A549 (cell line): ENCODE data around the gene FXYD3. TPM values are rescaled to one million over a fixed set of nuclear protein-coding genes. Genes with fewer than 3 reads are reported as not detected.

Source experiments
- ATAC-seq, 2 experiments: fragments of 200-7000 bp in 1 of 2; fragments of >200 bp in 1 of 2; cut with Nextera tagmentation in 1 of 2; cut with Tn5 transposase in 1 of 2; 3 replicates each; pipeline versions ENCODE4 v1.8.0 to v1.9.1; 2018 to 2020; ENCODE audit warnings: mild to moderate bottlenecking in 1 of 2, moderate library complexity in 1 of 2
- CTCF ChIA-PET: fragments of 300-600 bp; sonication (Branson Sonifier 250); formaldehyde crosslinking; extraction: SDS; loops from one replicate; lab custom pipeline; 2021; ENCODE audit warnings: antibody characterized with exemption, inconsistent platforms; lab: Yijun Ruan, JAX
- POLR2A ChIA-PET: fragments of 350-600 bp; formaldehyde crosslinking; extraction: SDS; loops from one replicate; lab custom pipeline; 2021; ENCODE audit warnings: antibody characterized with exemption, inconsistent platforms; lab: Yijun Ruan, JAX
- DNase-seq, 2 experiments: peaks; one replicate each; pipeline versions ENCODE4 v3.0.0 to v3.0.0-alpha.2; 2011 to 2016; ENCODE audit warnings: low read depth in 1 of 2, low spot score in 1 of 2
- FAIRE-seq: peaks from 2 replicates; lab custom pipeline; 2011; peaks lifted over from hg19 to GRCh38; lab: Jason Lieb, UNC
- H3K27ac ChIP-seq, 2 experiments: fragments of >200 bp; sonication (Bioruptor Twin); formaldehyde crosslinking; 3 replicates each; pipeline ENCODE4 v1.5.1; 2016 to 2017
- H3K4me1 ChIP-seq: fragments of >200 bp; sonication (Bioruptor Twin); formaldehyde crosslinking; 3 replicates; pipeline ENCODE4 v1.6.1; 2016
- H3K4me2 ChIP-seq: fragments of >200 bp; sonication (Bioruptor Twin); formaldehyde crosslinking; 3 replicates; pipeline ENCODE4 v1.6.1; 2016
- H3K4me3 ChIP-seq: fragments of >200 bp; sonication (Bioruptor Twin); formaldehyde crosslinking; 3 replicates; pipeline ENCODE4 v1.5.1; 2016
- H3K9me3 ChIP-seq: fragments of >200 bp; sonication (Bioruptor Twin); formaldehyde crosslinking; 3 replicates; pipeline ENCODE4 v1.6.1; 2016
- ATOH8 ChIP-seq: fragments of 250-450 bp; sonication (Bioruptor Pico); IDR thresholded peaks from 2 replicates; pipeline ENCODE4 v1.5.0; 2020; ENCODE audit warnings: low read depth, mild to moderate bottlenecking, moderate library complexity
- CBX2 ChIP-seq: fragments of 200-600 bp; sonication (generic); IDR thresholded peaks from 2 replicates; pipeline ENCODE4 v1.6.1; 2016; ENCODE audit warnings: low read depth, mild to moderate bottlenecking, borderline replicate concordance
- CBX8 ChIP-seq: fragments of 200-600 bp; sonication (generic); IDR thresholded peaks from 2 replicates; pipeline ENCODE4 v1.6.1; 2016
- CHD2 ChIP-seq: fragments of 150-350 bp; IDR thresholded peaks from 2 replicates; pipeline ENCODE4 v1.6.1; 2014; ENCODE audit warnings: low read length; ENCODE audit not compliant: partially characterized antibody
- EHMT2 ChIP-seq: fragments of 200-600 bp; sonication (generic); IDR thresholded peaks from 2 replicates; pipeline ENCODE4 v1.6.1; 2016; ENCODE audit warnings: antibody characterized with exemption, low read depth, mild to moderate bottlenecking, moderate library complexity
- EP300 ChIP-seq, 2 experiments: fragments of >200 bp; sonication (Bioruptor Twin); formaldehyde crosslinking; IDR thresholded peaks; 2 replicates in 1 of 2; 3 replicates in 1 of 2; pipeline ENCODE4 v1.6.1; 2016 to 2017
- ESRRA ChIP-seq: fragments of 150-350 bp; IDR thresholded peaks from 2 replicates; pipeline ENCODE4 v1.6.1; 2014; ENCODE audit warnings: mild to moderate bottlenecking, low read length, borderline replicate concordance
- FOSB ChIP-seq: fragments of 250-450 bp; sonication (Bioruptor Pico); IDR thresholded peaks from 2 replicates; pipeline ENCODE4 v1.5.0; 2020; ENCODE audit warnings: mild to moderate bottlenecking, moderate library complexity
- FOXS1 ChIP-seq: fragments of 250-450 bp; sonication (Bioruptor Pico); IDR thresholded peaks from 2 replicates; pipeline ENCODE4 v1.5.0; 2020; ENCODE audit warnings: mild to moderate bottlenecking, moderate library complexity
- GATA3 ChIP-seq: IDR thresholded peaks from 2 replicates; pipeline ENCODE4 v1.6.1; 2012; ENCODE audit warnings: borderline replicate concordance
- HEYL ChIP-seq: fragments of 250-450 bp; sonication (Bioruptor Pico); IDR thresholded peaks from 2 replicates; pipeline ENCODE4 v1.8.0; 2021; ENCODE audit warnings: mild to moderate bottlenecking, moderate library complexity
- HMGXB4 ChIP-seq: fragments of 250-450 bp; sonication (Bioruptor Pico); IDR thresholded peaks from 2 replicates; pipeline ENCODE4 v1.5.0; 2021; ENCODE audit warnings: mild to moderate bottlenecking, moderate library complexity, borderline replicate concordance
- JUNB ChIP-seq: fragments of >200 bp; sonication (Bioruptor Twin); formaldehyde crosslinking; IDR thresholded peaks from 2 replicates; pipeline ENCODE4 v1.6.1; 2016
- KDM5A ChIP-seq: fragments of 200-600 bp; sonication (generic); IDR thresholded peaks from 2 replicates; pipeline ENCODE4 v1.6.1; 2016; ENCODE audit warnings: antibody characterized with exemption, mild to moderate bottlenecking
- MAFK ChIP-seq: fragments of 450-650 bp; IDR thresholded peaks from 2 replicates; pipeline ENCODE4 v1.6.1; 2014; ENCODE audit not compliant: partially characterized antibody
- NR3C1 ChIP-seq: fragments of >200 bp; sonication (Bioruptor Twin); formaldehyde crosslinking; IDR thresholded peaks from 3 replicates; pipeline ENCODE4 v1.6.1; 2017
- POLR2AphosphoS2 ChIP-seq: conservative IDR thresholded peaks from 2 replicates; pipeline ENCODE4 v1.6.1; 2012; ENCODE audit warnings: low read length, improper control_type of control experiment, inconsistent platforms
- RAD21 ChIP-seq, 2 experiments: fragments of >200 bp in 1 of 2; sonication (Bioruptor Twin) in 1 of 2; formaldehyde crosslinking in 1 of 2; IDR thresholded peaks in 1 of 2; conservative IDR thresholded peaks in 1 of 2; 2 replicates in 1 of 2; 3 replicates in 1 of 2; pipeline ENCODE4 v1.6.1; 2012 to 2018; ENCODE audit warnings: inconsistent platforms in 1 of 2
- SMC3 ChIP-seq: fragments of >200 bp; sonication (Bioruptor Twin); formaldehyde crosslinking; IDR thresholded peaks from 3 replicates; pipeline ENCODE4 v1.6.1; 2018; ENCODE audit warnings: inconsistent platforms
- SREBF2 ChIP-seq: fragments of 450-650 bp; IDR thresholded peaks from 2 replicates; pipeline ENCODE4 v1.6.1; 2014; ENCODE audit warnings: mild to moderate bottlenecking, moderate library complexity
- TFCP2L1 ChIP-seq: fragments of 250-450 bp; sonication (Bioruptor Pico); IDR thresholded peaks from 2 replicates; pipeline ENCODE4 v1.5.0; 2021; ENCODE audit warnings: mild to moderate bottlenecking
- WGBS: methylation state at CpG from one replicate; pipeline ENCODE4 v1.1.6; 2017; ENCODE audit errors: missing lambda C conversion rate; 5-methylcytosine and 5-hydroxymethylcytosine counted together
- polyA plus RNA-seq, 4 experiments: library from polyadenylated mRNA; depleted of rRNA in 3 of 4; stranded (reverse); fragments of >200 nt; fragmentation: RNase III in 1 of 4; extraction: RNeasy Plus Mini Kit Qiagen cat#74134 plus additional on column Dnase treatment in 1 of 4; gene quantifications; 2 replicates in 3 of 4; 3 replicates in 1 of 4; pipeline ENCODE4 v1.2.3, GENCODE V29; 2011 to 2017
- TF ChIP-seq, protein P1 (sequence below): fragments of >200 bp; sonication (Bioruptor Twin); formaldehyde crosslinking; IDR thresholded peaks from 3 replicates; pipeline ENCODE4 v1.6.1; 2016

Gene FXYD3
- polyA plus RNA-seq, 2 of the 4 experiments (the other 2 are of a cell fraction) = 0.32 TPM; not detected in 1

GRCh38 chr19:35157431-35157830, 41.8 kb downstream of the FXYD3 start (continued):
- TF ChIP-seq CBX2 = no peak
- TF ChIP-seq FOXS1 (CRISPR knock-in tag) = no peak

GRCh38 chr19:35159606-35160005, 44.0 kb downstream of the FXYD3 start:
- Histone ChIP-seq H3K4me2 (no peak overlapping the region), H3K27ac (no peak overlapping the region), H3K9me3 (peaks cover 28% of the 10 kb centered on the region), H3K4me3 (no peak overlapping the region), H3K4me1 (peaks cover 5% of the 10 kb centered on the region; the same call in 1 of the 3 replicates)
- peak; percentile 39 for FAIRE-seq
- WGBS = 91% methylated on average over 8 of the region's 8 CpGs
- POLR2A ChIA-PET = no interaction called here
- CTCF ChIA-PET = interaction anchor here (0.6 to 13.8 kb wide), 4 partner anchors 13 to 282 kb away, joined by 3 to 163 read pairs (median 8); partner anchors contain the start of gene FXYD7
- TF ChIP-seq GATA3 = no peak
- TF ChIP-seq FOXS1 (CRISPR knock-in tag) = no peak
- TF ChIP-seq, protein P1, sequence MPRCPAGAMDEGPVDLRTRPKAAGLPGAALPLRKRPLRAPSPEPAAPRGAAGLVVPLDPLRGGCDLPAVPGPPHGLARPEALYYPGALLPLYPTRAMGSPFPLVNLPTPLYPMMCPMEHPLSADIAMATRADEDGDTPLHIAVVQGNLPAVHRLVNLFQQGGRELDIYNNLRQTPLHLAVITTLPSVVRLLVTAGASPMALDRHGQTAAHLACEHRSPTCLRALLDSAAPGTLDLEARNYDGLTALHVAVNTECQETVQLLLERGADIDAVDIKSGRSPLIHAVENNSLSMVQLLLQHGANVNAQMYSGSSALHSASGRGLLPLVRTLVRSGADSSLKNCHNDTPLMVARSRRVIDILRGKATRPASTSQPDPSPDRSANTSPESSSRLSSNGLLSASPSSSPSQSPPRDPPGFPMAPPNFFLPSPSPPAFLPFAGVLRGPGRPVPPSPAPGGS = no peak
- TF ChIP-seq HMGXB4 = no peak
- no peak for TF ChIP-seq TFCP2L1 (CRISPR knock-in tag)
- TF ChIP-seq CBX8 = no peak
- no peak for TF ChIP-seq JUNB
- TF ChIP-seq CHD2 = no peak
- TF ChIP-seq RAD21 (conservative IDR thresholded peaks at IDR 0.05 in 1 of 2, IDR thresholded peaks at IDR 0.05 in 1 of 2) = no peak
- TF ChIP-seq ESRRA = no peak
- no peak for TF ChIP-seq MAFK
- no peak for TF ChIP-seq ATOH8 (CRISPR knock-in tag)
- TF ChIP-seq SREBF2 = no peak
- TF ChIP-seq SMC3 = no peak
- no peak for TF ChIP-seq FOSB (CRISPR knock-in tag)
- no peak for TF ChIP-seq NR3C1
- no peak for TF ChIP-seq POLR2AphosphoS2
- TF ChIP-seq HEYL = no peak
- ATAC-seq = no peak
- DNase-seq = no peak

GRCh38 chr19:35160629-35161433, 45.2 kb downstream of the FXYD3 start:
- H3K4me3 ChIP-seq = no peak overlapping the region
- no peak overlapping the region for H3K4me2 ChIP-seq
- TF ChIP-seq HMGXB4 (no peak), EP300 (IDR thresholded peaks at IDR 0.05) (no peak), EHMT2 (no peak), POLR2AphosphoS2 (no peak), ESRRA (no peak), KDM5A (no peak)
- FAIRE-seq = no peak
- ChIA-PET CTCF (interaction anchor here (0.6 to 13.8 kb wide), 7 partner anchors 8 to 188 kb away, joined by 3 to 163 read pairs (median 3); partner anchors contain the start of genes FXYD5 and FXYD7), POLR2A (no interaction called here)
- peaks cover 40% of the 10 kb centered on the region for H3K9me3 ChIP-seq
- H3K4me1 ChIP-seq = no peaks in the 10 kb centered on the region; the same call in 2 of the 3 replicates
- H3K27ac ChIP-seq = no peak overlapping the region
- 89% methylated on average over 9 of the region's 9 CpGs for WGBS
- ATAC-seq = no peak
- DNase-seq = no peak
